LNCAP (cell line): ENCODE measurements around the gene CTNNBIP1.

Experiments used
- CTCF ChIP-seq: fragments of 450-650 bp; IDR thresholded peaks from 2 replicates; pipeline ENCODE4 v1.5.1; 2017; ENCODE audit warnings: mild to moderate bottlenecking

Gene CTNNBIP1

GRCh38 chr1:9902060-9902452, 8.0 kb downstream of the CTNNBIP1 start:
- no peak for TF ChIP-seq CTCF

GRCh38 chr1:9901148-9902059, 8.7 kb downstream of the CTNNBIP1 start:
- TF ChIP-seq CTCF, result no peak

- TF ChIP-seq CTCF, result no peak
These were observed 9.7 kb downstream of the CTNNBIP1 start for GRCh38 chr1:9900142-9901043.

- TF ChIP-seq CTCF, result no peak
These were observed 16.0 kb downstream of the CTNNBIP1 start for GRCh38 chr1:9894115-9894514.

- TF ChIP-seq CTCF, result no peak
These were observed 17.2 kb downstream of the CTNNBIP1 start for GRCh38 chr1:9892563-9893528.

GRCh38 chr1:9891207-9891606, 18.9 kb downstream of the CTNNBIP1 start:
- TF ChIP-seq CTCF, result no peak

GRCh38 chr1:9890224-9890731, 19.8 kb downstream of the CTNNBIP1 start:
- TF ChIP-seq CTCF, result no peak
